ENCODE results near the gene TMPRSS4. TPM values are rescaled to one million over a fixed set of nuclear protein-coding genes. Genes with fewer than 3 reads are reported as not detected.

Gene TMPRSS4
- total RNA-seq, 3 donors from 2014 or later, result 0.98 TPM; not detected in 2

- TF ChIP-seq POLR2A (IDR thresholded peaks at IDR 0.05) (no peak), POLR2AphosphoS5 (IDR thresholded peaks at IDR 0.05) (no peak)
- TF ChIP-seq, protein P1, sequence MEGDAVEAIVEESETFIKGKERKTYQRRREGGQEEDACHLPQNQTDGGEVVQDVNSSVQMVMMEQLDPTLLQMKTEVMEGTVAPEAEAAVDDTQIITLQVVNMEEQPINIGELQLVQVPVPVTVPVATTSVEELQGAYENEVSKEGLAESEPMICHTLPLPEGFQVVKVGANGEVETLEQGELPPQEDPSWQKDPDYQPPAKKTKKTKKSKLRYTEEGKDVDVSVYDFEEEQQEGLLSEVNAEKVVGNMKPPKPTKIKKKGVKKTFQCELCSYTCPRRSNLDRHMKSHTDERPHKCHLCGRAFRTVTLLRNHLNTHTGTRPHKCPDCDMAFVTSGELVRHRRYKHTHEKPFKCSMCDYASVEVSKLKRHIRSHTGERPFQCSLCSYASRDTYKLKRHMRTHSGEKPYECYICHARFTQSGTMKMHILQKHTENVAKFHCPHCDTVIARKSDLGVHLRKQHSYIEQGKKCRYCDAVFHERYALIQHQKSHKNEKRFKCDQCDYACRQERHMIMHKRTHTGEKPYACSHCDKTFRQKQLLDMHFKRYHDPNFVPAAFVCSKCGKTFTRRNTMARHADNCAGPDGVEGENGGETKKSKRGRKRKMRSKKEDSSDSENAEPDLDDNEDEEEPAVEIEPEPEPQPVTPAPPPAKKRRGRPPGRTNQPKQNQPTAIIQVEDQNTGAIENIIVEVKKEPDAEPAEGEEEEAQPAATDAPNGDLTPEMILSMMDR (IDR thresholded peaks at IDR 0.05), result no peak
- intact Hi-C loops (cut with DNase I; ENCODE audit: low total_unique reads), result loop anchor here (5.0 kb wide), 1 partner anchor 1614 kb away; no protein-coding TSS in a partner anchor
- no peak for DNase-seq (ENCODE audit: low spot score in 2 of 2)
- no peaks in the 10 kb centered on the region for H3K4me1 ChIP-seq
- H3K27ac ChIP-seq, result no peak overlapping the region
- H3K4me3 ChIP-seq, result no peak overlapping the region
- H3K36me3 ChIP-seq, result no peaks in the 10 kb centered on the region
- H3K9me3 ChIP-seq, result no peaks in the 10 kb centered on the region
- H3K27me3 ChIP-seq, result peaks cover 0 to 4% of the 10 kb centered on the region in 2 donors
Measured at GRCh38 chr11:118142809-118143208, 65.9 kb downstream of the TMPRSS4 start.

GRCh38 chr11:118143661-118144185 lies 66.8 kb downstream of the TMPRSS4 start:
- no peaks in the 10 kb centered on the region for H3K36me3 ChIP-seq
- H3K27me3 ChIP-seq, result peaks cover 0 to 4% of the 10 kb centered on the region in 2 donors
- no peaks in the 10 kb centered on the region for H3K9me3 ChIP-seq
- no peak for DNase-seq (ENCODE audit: low spot score in 2 of 2)
- no peaks in the 10 kb centered on the region for H3K4me1 ChIP-seq
- no peak overlapping the region for H3K4me3 ChIP-seq
- H3K27ac ChIP-seq, result no peak overlapping the region
- intact Hi-C loops (cut with DNase I; ENCODE audit: low total_unique reads), result loop anchor here (5.0 kb wide), 1 partner anchor 1614 kb away; no protein-coding TSS in a partner anchor
- TF ChIP-seq, protein P1 (IDR thresholded peaks at IDR 0.05), result no peak

- no peak for DNase-seq (ENCODE audit: low spot score in 2 of 2)
- no peak for TF ChIP-seq POLR2A (IDR thresholded peaks at IDR 0.05)
- TF ChIP-seq, protein P1 (IDR thresholded peaks at IDR 0.05), result no peak
- TF ChIP-seq POLR2AphosphoS5 (IDR thresholded peaks at IDR 0.05), result no peak
- H3K4me1 ChIP-seq, result no peaks in the 10 kb centered on the region
- intact Hi-C loops (cut with DNase I; ENCODE audit: low total_unique reads), result loop anchor here (1.0 to 5.0 kb wide), 2 partner anchors 19 to 1613 kb away; no protein-coding TSS in a partner anchor
- H3K27ac ChIP-seq, result peak overlapping the region; percentile 17 to 84
- H3K4me3 ChIP-seq, result peak overlapping the region in 2 of 3 donors; percentile 65 to 80
- H3K36me3 ChIP-seq, result no peaks in the 10 kb centered on the region
- H3K9me3 ChIP-seq, result no peaks in the 10 kb centered on the region
- H3K27me3 ChIP-seq, result peaks cover 0 to 4% of the 10 kb centered on the region in 2 donors
Measured at GRCh38 chr11:118144301-118145268, 67.7 kb downstream of the TMPRSS4 start.

GRCh38 chr11:118145285-118146227 lies 68.7 kb downstream of the TMPRSS4 start:
- intact Hi-C loops (cut with DNase I; ENCODE audit: low total_unique reads), result loop anchor here (1.0 kb wide), 1 partner anchor 18 kb away; no protein-coding TSS in a partner anchor
- Histone ChIP-seq H3K4me3 (peak overlapping the region; percentile 39 to 80 (median 65)), H3K9me3 (no peaks in the 10 kb centered on the region), H3K36me3 (no peaks in the 10 kb centered on the region), H3K27me3 (peaks cover 0 to 4% of the 10 kb centered on the region in 2 donors), H3K27ac (peak overlapping the region; percentile 75 to 84), H3K4me1 (no peaks in the 10 kb centered on the region)
- DNase-seq (ENCODE audit: low spot score in 2 of 2), result peak; percentile 91 to 93
- TF ChIP-seq, protein P1 (IDR thresholded peaks at IDR 0.05), result peak; percentile 93 to 97 (median 95)
- TF ChIP-seq POLR2A (IDR thresholded peaks at IDR 0.05) (no peak), POLR2AphosphoS5 (IDR thresholded peaks at IDR 0.05) (peak in 2 of 3 donors; percentile 14 to 67)

Data from breast epithelium (tissue), 4 donors.